Endothelial cell (in vitro differentiated cells): ENCODE data around the gene MEIS1. TPM values are rescaled to one million over a fixed set of nuclear protein-coding genes. Genes with fewer than 3 reads are reported as not detected.

Experiments
- DNase-seq: peaks from one replicate; pipeline ENCODE4 v3.0.0; 2021; ENCODE audit warnings: low spot score
- H3K27ac Mint-ChIP-seq: one replicate; pipeline ENCODE4 v1.8.0; 2021; ENCODE audit warnings: mixed read lengths, inconsistent platforms; ENCODE audit not compliant: unreplicated experiment
- H3K27me3 Mint-ChIP-seq: one replicate; pipeline ENCODE4 v1.8.0; 2021; ENCODE audit warnings: mild to moderate bottlenecking, moderate library complexity, mixed read lengths, inconsistent platforms; ENCODE audit not compliant: unreplicated experiment
- H3K36me3 Mint-ChIP-seq: one replicate; pipeline ENCODE4 v1.8.0; 2021; ENCODE audit warnings: mild to moderate bottlenecking, low read depth, mixed read lengths, inconsistent platforms; ENCODE audit not compliant: unreplicated experiment
- H3K4me1 Mint-ChIP-seq: one replicate; pipeline ENCODE4 v1.8.0; 2021; ENCODE audit warnings: mild to moderate bottlenecking, mixed read lengths, inconsistent platforms; ENCODE audit not compliant: unreplicated experiment
- H3K4me3 Mint-ChIP-seq: one replicate; pipeline ENCODE4 v1.8.0; 2021; ENCODE audit warnings: mild to moderate bottlenecking, mixed read lengths, inconsistent platforms; ENCODE audit not compliant: unreplicated experiment
- H3K9me3 Mint-ChIP-seq: one replicate; pipeline ENCODE4 v1.8.0; 2021; ENCODE audit warnings: mixed read lengths, inconsistent platforms; ENCODE audit not compliant: unreplicated experiment
- total RNA-seq: library from RNA; stranded (reverse); fragmentation: NEBNext Ultra II Directional; extraction: Animal tissue kit (Norgen Biotek cat#: 25700); gene quantifications from one replicate; pipeline ENCODE4 v1.2.1, GENCODE V29; 2021; ENCODE audit not compliant: unreplicated experiment
- TF ChIP-seq, protein P1 (sequence below): fragments of 200-600 bp; sonication (generic); IDR thresholded peaks from one replicate; pipeline ENCODE4 v1.5.0; 2021; ENCODE audit warnings: antibody characterized with exemption; ENCODE audit not compliant: unreplicated experiment

The MEIS1 gene
- total RNA-seq, 1 donor from 2014 or later: 13.3 TPM

DNA sequence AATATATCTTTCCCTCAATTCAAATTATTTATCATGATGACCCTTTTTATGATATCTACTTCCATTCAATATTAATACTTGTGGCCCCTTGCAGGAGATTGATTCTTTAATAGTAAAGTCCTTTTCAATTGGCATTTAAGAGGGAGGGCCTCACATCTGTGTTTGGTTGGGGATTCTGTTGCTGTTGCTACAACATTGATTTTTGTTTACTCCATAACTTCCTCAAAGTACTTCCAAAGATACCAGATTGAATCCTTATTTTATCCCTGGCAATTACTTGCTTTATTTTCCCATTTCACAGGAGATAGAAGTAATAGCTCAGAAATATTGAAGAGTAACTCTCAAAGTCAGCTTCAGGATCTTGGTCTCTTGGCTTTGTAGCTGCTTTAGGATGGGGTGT is 32.8 kb downstream of the MEIS1 start:
- no peaks in the 10 kb centered on the region for H3K36me3 Mint-ChIP-seq

DNA sequence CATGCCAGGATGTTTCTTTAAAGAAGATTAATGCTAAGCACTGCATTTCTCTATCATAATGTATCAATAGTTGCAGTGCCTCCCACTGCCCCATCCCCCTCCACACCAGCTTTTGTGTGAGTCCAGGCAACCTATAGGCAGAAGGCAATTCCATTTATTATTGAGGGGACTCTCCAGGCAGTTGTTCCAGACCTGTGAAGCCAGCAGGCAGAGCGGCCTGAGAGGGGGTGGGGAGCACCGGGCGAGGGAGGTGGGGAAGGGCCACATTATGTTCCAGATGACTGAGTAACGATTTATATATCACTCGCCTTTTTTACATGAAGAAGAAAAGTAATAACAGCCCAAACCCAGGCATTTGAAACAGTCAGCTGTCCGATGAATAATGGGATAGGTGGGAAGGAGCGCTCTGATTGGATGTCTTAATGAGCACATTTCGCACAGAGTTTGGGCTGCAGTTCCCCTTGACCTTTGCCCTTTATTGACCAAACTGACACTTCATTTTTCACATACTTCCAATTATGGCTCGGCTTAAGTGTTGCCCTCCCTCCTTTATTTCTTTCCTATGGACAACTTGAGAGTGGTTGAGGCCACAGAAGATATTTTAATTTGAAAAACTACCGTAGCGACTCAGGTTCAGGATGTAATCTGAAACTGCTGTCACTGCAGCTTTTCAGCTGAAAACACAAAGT is 34.4 kb downstream of the MEIS1 start:
- H3K4me3 Mint-ChIP-seq: no peak overlapping the region
- H3K9me3 Mint-ChIP-seq: no peaks in the 10 kb centered on the region
- H3K27ac Mint-ChIP-seq: no peak overlapping the region
- H3K27me3 Mint-ChIP-seq: no peaks in the 10 kb centered on the region
- no peak for DNase-seq
- no peaks in the 10 kb centered on the region for H3K36me3 Mint-ChIP-seq
- TF ChIP-seq, protein P1, sequence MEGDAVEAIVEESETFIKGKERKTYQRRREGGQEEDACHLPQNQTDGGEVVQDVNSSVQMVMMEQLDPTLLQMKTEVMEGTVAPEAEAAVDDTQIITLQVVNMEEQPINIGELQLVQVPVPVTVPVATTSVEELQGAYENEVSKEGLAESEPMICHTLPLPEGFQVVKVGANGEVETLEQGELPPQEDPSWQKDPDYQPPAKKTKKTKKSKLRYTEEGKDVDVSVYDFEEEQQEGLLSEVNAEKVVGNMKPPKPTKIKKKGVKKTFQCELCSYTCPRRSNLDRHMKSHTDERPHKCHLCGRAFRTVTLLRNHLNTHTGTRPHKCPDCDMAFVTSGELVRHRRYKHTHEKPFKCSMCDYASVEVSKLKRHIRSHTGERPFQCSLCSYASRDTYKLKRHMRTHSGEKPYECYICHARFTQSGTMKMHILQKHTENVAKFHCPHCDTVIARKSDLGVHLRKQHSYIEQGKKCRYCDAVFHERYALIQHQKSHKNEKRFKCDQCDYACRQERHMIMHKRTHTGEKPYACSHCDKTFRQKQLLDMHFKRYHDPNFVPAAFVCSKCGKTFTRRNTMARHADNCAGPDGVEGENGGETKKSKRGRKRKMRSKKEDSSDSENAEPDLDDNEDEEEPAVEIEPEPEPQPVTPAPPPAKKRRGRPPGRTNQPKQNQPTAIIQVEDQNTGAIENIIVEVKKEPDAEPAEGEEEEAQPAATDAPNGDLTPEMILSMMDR: no peak
- peaks cover 6% of the 10 kb centered on the region for H3K4me1 Mint-ChIP-seq

More for the DNA sequence above, 32.8 kb downstream of the MEIS1 start:
- H3K27me3 Mint-ChIP-seq: no peaks in the 10 kb centered on the region
- no peaks in the 10 kb centered on the region for H3K9me3 Mint-ChIP-seq
- TF ChIP-seq, protein P1: no peak
- H3K27ac Mint-ChIP-seq: no peak overlapping the region
- no peak overlapping the region for H3K4me3 Mint-ChIP-seq
- H3K4me1 Mint-ChIP-seq: peaks cover 6% of the 10 kb centered on the region
- DNase-seq: no peak

DNA sequence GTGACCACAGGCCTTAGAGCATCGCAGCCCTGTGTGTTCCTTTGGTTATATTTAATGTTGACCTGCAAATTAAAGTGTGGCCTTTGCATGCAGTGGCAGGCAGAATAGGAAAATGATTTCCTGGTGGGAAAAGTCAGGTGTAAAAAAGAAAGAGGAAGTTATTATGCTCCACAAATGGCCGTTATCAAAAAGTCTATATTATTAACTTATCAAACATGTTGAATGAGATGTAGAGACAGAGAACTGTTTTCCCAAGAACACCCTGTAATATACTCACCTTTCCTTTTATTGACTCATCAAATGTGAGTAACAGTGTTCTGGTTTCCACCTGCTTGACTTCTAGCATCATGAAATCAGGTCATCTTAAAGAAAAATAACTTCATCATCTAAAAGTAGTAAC is 35.3 kb downstream of the MEIS1 start:
- H3K27me3 Mint-ChIP-seq: no peaks in the 10 kb centered on the region
- no peak for DNase-seq
- no peaks in the 10 kb centered on the region for H3K36me3 Mint-ChIP-seq
- no peak overlapping the region for H3K4me3 Mint-ChIP-seq
- no peak overlapping the region for H3K27ac Mint-ChIP-seq
- no peaks in the 10 kb centered on the region for H3K9me3 Mint-ChIP-seq
- TF ChIP-seq, protein P1: no peak
- H3K4me1 Mint-ChIP-seq: peaks cover 6% of the 10 kb centered on the region

DNA sequence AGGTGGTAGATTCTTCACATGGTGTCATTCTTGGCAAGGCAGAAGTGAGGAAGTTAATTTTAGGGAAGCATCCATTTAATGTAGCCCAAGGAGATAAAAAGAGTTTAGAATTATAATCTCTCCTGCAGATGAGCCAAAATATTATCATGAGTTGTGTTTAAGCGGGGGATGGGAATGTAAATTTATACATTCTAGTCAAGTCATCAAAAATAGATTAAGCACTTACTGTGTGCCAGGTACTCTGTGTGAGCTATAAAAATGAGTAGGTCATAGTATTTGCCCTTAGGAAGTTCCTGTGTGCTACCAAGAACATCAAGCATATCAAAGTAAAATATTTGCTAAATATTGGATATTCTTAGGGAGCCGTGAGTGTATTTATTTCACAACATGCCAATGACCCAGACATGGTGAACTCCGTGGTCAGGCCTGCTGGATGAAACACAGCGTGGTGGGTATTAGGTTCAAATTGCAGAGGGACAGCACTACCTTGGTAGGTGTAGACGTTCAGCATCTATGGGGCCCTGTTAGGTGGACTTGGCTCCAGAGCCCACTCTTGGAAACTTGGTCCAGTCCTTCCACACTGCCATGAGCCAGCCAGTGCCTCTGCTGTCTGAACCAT is 37.4 kb downstream of the MEIS1 start:
- Mint-ChIP-seq H3K27ac (no peak overlapping the region), H3K4me1 (peaks cover 10% of the 10 kb centered on the region)
- TF ChIP-seq, protein P1: no peak

GRCh38 chr2:66477135-66477842 is 42.4 kb downstream of the MEIS1 start:
- H3K27me3 Mint-ChIP-seq: no peaks in the 10 kb centered on the region
- no peak overlapping the region for H3K27ac Mint-ChIP-seq
- no peak overlapping the region for H3K4me3 Mint-ChIP-seq
- H3K4me1 Mint-ChIP-seq: peaks cover 23% of the 10 kb centered on the region
- no peak for DNase-seq
- peaks cover 4% of the 10 kb centered on the region for H3K36me3 Mint-ChIP-seq
- TF ChIP-seq, protein P1: no peak
- no peaks in the 10 kb centered on the region for H3K9me3 Mint-ChIP-seq

More for the DNA sequence above, 37.4 kb downstream of the MEIS1 start:
- DNase-seq: no peak
- Mint-ChIP-seq H3K36me3 (peaks cover 4% of the 10 kb centered on the region), H3K4me3 (no peak overlapping the region), H3K9me3 (no peaks in the 10 kb centered on the region), H3K27me3 (no peaks in the 10 kb centered on the region)
